Ovary (tissue), 3 donors: ENCODE results near the gene ASB10.

Source experiments
- CTCF ChIP-seq, 3 donors: fragments of 450-650 bp in 2 of 3; fragments of 200-600 bp in 1 of 3; IDR thresholded peaks; one replicate each; pipeline versions ENCODE4 v1.5.1 to v1.8.0; 2016 to 2022; ENCODE audit warnings: antibody characterized with exemption in 3 of 3, mild to moderate bottlenecking in 1 of 3
- EP300 ChIP-seq: sonication (generic); formaldehyde crosslinking; IDR thresholded peaks from one replicate; pipeline ENCODE4 v1.6.1; 2017; ENCODE audit warnings: antibody characterized with exemption
- donor health status: DM: no; HTN: no; CAD: no.

GRCh38 chr7:151235091-151235787 lies 48.2 kb upstream of the ASB10 start:
- TF ChIP-seq CTCF (IDR thresholded peaks at IDR 0.05): no peak
- no peak for TF ChIP-seq EP300
